HEK293T (cell line): ENCODE measurements around the gene KIAA1328.

Experiments
- CTCF ChIA-PET: fragments of 350-600 bp; formaldehyde crosslinking; extraction: SDS; loops from one replicate; lab custom pipeline; 2021; ENCODE audit warnings: antibody characterized with exemption, inconsistent platforms; lab: Yijun Ruan, JAX
- POLR2A ChIA-PET: fragments of 350-600 bp; formaldehyde crosslinking; extraction: SDS; loops from one replicate; lab custom pipeline; 2020; ENCODE audit warnings: antibody characterized with exemption, inconsistent platforms; lab: Yijun Ruan, JAX
- DNase-seq: peaks from one replicate; pipeline ENCODE4 v3.0.0; 2012; ENCODE audit warnings: mixed read lengths; ENCODE audit errors: extremely low spot score
- ARNT ChIP-seq: fragments of 450-650 bp; IDR thresholded peaks from 2 replicates; pipeline ENCODE4 v1.6.1; 2017; ENCODE audit warnings: mild to moderate bottlenecking
- BHLHE40 ChIP-seq: fragments of 450-650 bp; IDR thresholded peaks from 2 replicates; pipeline ENCODE4 v1.6.1; 2016; ENCODE audit warnings: mild to moderate bottlenecking, moderate library complexity, borderline replicate concordance
- CTBP1 ChIP-seq: fragments of 450-650 bp; IDR thresholded peaks from 2 replicates; pipeline ENCODE4 v1.6.1; 2016; ENCODE audit warnings: borderline replicate concordance
- ELF4 ChIP-seq: fragments of 450-650 bp; IDR thresholded peaks from 2 replicates; pipeline ENCODE4 v1.6.1; 2017; ENCODE audit warnings: antibody characterized with exemption
- FOXA1 ChIP-seq: fragments of 450-650 bp; IDR thresholded peaks from 2 replicates; pipeline ENCODE4 v1.6.1; 2016; ENCODE audit warnings: mild to moderate bottlenecking
- FOXK2 ChIP-seq: fragments of 450-650 bp; IDR thresholded peaks from 2 replicates; pipeline ENCODE4 v1.6.1; 2016; ENCODE audit warnings: mild to moderate bottlenecking
- FOXM1 ChIP-seq: fragments of 450-650 bp; IDR thresholded peaks from 2 replicates; pipeline ENCODE4 v1.6.1; 2017; ENCODE audit warnings: mild to moderate bottlenecking, borderline replicate concordance
- HDGF ChIP-seq: fragments of 450-650 bp; IDR thresholded peaks from 2 replicates; pipeline ENCODE4 v1.6.1; 2017; ENCODE audit warnings: antibody characterized with exemption, borderline replicate concordance
- L3MBTL2 ChIP-seq: fragments of 450-650 bp; conservative IDR thresholded peaks from 2 replicates; pipeline ENCODE4 v1.6.1; 2016; ENCODE audit warnings: mild to moderate bottlenecking
- LEF1 ChIP-seq: fragments of 450-650 bp; IDR thresholded peaks from 2 replicates; pipeline ENCODE4 v1.6.1; 2017; ENCODE audit warnings: mild to moderate bottlenecking, borderline replicate concordance
- NFRKB ChIP-seq: fragments of 450-650 bp; IDR thresholded peaks from 2 replicates; pipeline ENCODE4 v1.6.1; 2016; ENCODE audit warnings: mild to moderate bottlenecking, moderate library complexity
- PKNOX1 ChIP-seq: fragments of 450-650 bp; IDR thresholded peaks from 2 replicates; pipeline ENCODE4 v1.6.1; 2016
- SP1 ChIP-seq: fragments of 450-650 bp; IDR thresholded peaks from 2 replicates; pipeline ENCODE4 v1.6.1; 2017
- SUZ12 ChIP-seq: fragments of 450-650 bp; IDR thresholded peaks from 2 replicates; pipeline ENCODE4 v1.6.1; 2016; ENCODE audit warnings: mild to moderate bottlenecking
- TARDBP ChIP-seq: fragments of 450-650 bp; IDR thresholded peaks from 2 replicates; pipeline ENCODE4 v1.6.1; 2016
- ZNF384 ChIP-seq: fragments of 450-650 bp; IDR thresholded peaks from 2 replicates; pipeline ENCODE4 v1.6.1; 2016

KIAA1328 gene

GRCh38 chr18:37247497-37248161 lies 418.7 kb downstream of the KIAA1328 start:
- no peak for DNase-seq
- no peak for TF ChIP-seq ARNT
- no peak for TF ChIP-seq L3MBTL2
- no peak for TF ChIP-seq LEF1
- no peak for TF ChIP-seq ELF4
- no peak for TF ChIP-seq SUZ12
- no peak for TF ChIP-seq NFRKB
- TF ChIP-seq BHLHE40 = no peak
- no peak for TF ChIP-seq CTBP1
- no peak for TF ChIP-seq FOXM1
- no peak for TF ChIP-seq FOXK2
- POLR2A ChIA-PET = no interaction called here
- CTCF ChIA-PET = interaction anchor here (2.2 kb wide), 1 partner anchor 419 kb away, joined by 4 read pairs; the partner anchor contains the start of genes KIAA1328 and TPGS2

GRCh38 chr18:37248281-37248680 lies 419.4 kb downstream of the KIAA1328 start:
- POLR2A ChIA-PET = interaction anchor here (1.3 kb wide), 1 partner anchor 10 kb away, joined by 4 read pairs; no protein-coding TSS in a partner anchor
- no peak for TF ChIP-seq ELF4
- no peak for TF ChIP-seq NFRKB
- CTCF ChIA-PET = interaction anchor here (2.2 kb wide), 1 partner anchor 419 kb away, joined by 4 read pairs; the partner anchor contains the start of genes KIAA1328 and TPGS2
- no peak for DNase-seq

- TF ChIP-seq CTBP1 (no peak), SP1 (no peak), TARDBP (no peak), LEF1 (no peak), L3MBTL2 (no peak), NFRKB (no peak), FOXK2 (no peak), ELF4 (no peak), SUZ12 (no peak), PKNOX1 (no peak), FOXA1 (no peak), HDGF (no peak), ARNT (no peak)
- ChIA-PET CTCF (interaction anchor here (2.2 kb wide), 1 partner anchor 420 kb away, joined by 4 read pairs; the partner anchor contains the start of genes KIAA1328 and TPGS2), POLR2A (interaction anchor here (1.3 kb wide), 1 partner anchor 11 kb away, joined by 4 read pairs; no protein-coding TSS in a partner anchor)
- DNase-seq = no peak
Observed at GRCh38 chr18:37249171-37249886, 420.4 kb downstream of the KIAA1328 start.

- no peak for DNase-seq
- TF ChIP-seq ZNF384 = no peak
- no peak for TF ChIP-seq NFRKB
- TF ChIP-seq FOXM1 = no peak
- TF ChIP-seq HDGF = no peak
- TF ChIP-seq FOXA1 = no peak
- ChIA-PET POLR2A (interaction anchor here (1.3 kb wide), 1 partner anchor 11 kb away, joined by 4 read pairs; no protein-coding TSS in a partner anchor), CTCF (no interaction called here)
Observed at GRCh38 chr18:37249895-37250618, 421.1 kb downstream of the KIAA1328 start.

DNA sequence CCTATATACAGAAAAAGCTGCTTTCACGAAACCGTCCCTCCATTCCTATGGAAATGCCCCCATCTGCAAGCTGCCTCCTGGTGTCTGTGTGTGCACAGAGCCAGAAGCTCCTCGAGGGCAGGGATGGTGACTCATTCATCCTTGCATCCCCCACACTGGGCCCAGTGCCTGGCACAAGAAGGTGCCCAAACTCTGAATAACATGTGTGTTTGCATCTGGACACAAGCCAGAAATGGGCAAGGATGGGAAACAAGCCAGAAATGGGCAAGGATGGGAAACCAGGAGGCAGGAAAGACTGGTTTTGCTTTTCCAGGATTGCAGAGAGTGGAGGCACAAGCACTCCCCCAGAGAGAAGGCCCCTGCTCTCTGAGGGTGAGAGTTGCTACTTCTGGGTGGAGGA lies 422.8 kb downstream of the KIAA1328 start:
- ChIA-PET CTCF (interaction anchor here (0.8 kb wide), 1 partner anchor 156 kb away, joined by 3 read pairs; no protein-coding TSS in a partner anchor), POLR2A (no interaction called here)
- TF ChIP-seq FOXK2 (no peak), HDGF (no peak), ZNF384 (no peak), FOXM1 (no peak), ARNT (no peak), SUZ12 (no peak), BHLHE40 (no peak), TARDBP (no peak), PKNOX1 (no peak), CTBP1 (no peak), ELF4 (no peak), NFRKB (no peak), SP1 (no peak), LEF1 (no peak), L3MBTL2 (no peak)
- no peak for DNase-seq

DNA sequence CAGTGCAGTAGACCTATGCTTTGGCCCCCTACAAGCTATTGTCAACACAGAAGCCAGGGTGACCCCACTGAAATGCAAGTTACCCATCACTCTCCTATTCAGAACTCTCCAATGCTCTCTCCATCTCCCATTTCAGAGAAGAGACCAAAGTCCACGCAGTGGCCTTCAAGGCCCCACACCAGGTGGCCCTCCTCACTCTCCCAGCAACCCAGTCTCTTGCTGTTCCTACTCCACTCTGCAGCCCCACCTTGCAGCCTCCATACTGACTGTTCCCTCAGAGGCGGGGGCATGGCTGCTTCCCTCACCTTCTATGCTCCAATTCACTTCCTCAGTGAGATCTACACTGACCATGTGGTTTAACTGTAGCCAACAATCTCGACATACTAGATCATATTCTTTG lies 423.4 kb downstream of the KIAA1328 start:
- TF ChIP-seq FOXA1 (no peak), HDGF (no peak), ZNF384 (no peak), PKNOX1 (no peak), FOXM1 (no peak), FOXK2 (no peak), SUZ12 (no peak), ELF4 (no peak), NFRKB (no peak), L3MBTL2 (no peak), LEF1 (no peak), BHLHE40 (no peak), TARDBP (no peak), ARNT (no peak), SP1 (no peak), CTBP1 (no peak)
- DNase-seq = no peak
- POLR2A ChIA-PET = interaction anchor here (0.8 kb wide), 1 partner anchor 13 kb away, joined by 3 read pairs; no protein-coding TSS in a partner anchor
- CTCF ChIA-PET = interaction anchor here (0.8 kb wide), 1 partner anchor 156 kb away, joined by 3 read pairs; no protein-coding TSS in a partner anchor
